NCI-H1105 treated with DMSO at 0.1 percent for 48 hours (cell line): Measurements from ENCODE around the gene FAHD1.

ENCODE experiments used
- DNase-seq: peaks from one replicate; lab custom pipeline; 2025; lab: John Stamatoyannopoulos, UW

Gene FAHD1

GRCh38 chr16:1817276-1817589 lies 9.8 kb upstream of the FAHD1 start:
- DNase-seq = no peak

DNA sequence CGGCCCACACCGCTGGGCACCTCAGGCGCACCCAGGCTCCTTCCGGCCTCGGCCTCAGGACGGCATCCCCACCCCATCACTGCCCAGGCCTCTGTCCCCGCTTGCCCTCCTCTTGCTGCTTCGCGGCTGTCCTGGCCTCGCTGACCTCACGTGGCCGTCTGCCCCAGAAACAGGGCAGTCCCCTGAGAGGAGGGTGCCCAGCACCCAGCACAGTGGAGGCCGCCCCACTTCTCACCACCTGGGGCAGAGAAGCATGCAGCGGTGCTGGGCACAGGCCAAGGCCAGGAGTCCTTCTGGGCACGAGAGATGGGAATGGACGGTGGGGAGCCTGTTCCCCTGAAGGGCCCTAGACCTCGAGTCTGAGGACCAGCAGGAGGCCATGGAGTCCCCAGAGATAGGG lies 9.3 kb upstream of the FAHD1 start:
- no peak for DNase-seq

- no peak for DNase-seq
Measured at GRCh38 chr16:1818204-1818872, 8.7 kb upstream of the FAHD1 start.

- no peak for DNase-seq
Measured at GRCh38 chr16:1818873-1819525, 8.0 kb upstream of the FAHD1 start.

DNA sequence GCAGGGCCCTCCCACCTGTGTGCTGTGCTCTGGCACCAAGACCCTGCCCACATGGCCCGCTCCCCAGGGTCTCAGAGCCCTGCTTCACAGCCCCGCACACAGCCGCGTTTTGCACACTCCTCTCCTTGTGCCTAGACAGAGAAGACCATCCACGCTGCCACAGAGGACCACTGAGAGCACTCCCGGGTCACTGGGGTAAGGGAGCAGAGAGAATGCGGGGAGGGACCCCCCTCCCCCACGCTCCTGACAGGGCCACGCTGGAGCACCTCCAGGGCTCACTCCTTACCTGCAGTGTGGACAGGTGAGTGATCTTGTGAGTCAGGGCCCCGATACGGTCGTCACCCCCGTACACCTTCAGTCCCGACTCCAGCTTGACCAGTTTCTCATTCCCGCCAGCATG lies 7.4 kb upstream of the FAHD1 start:
- no peak for DNase-seq

GRCh38 chr16:1820096-1820945 lies 6.7 kb upstream of the FAHD1 start:
- no peak for DNase-seq

DNA sequence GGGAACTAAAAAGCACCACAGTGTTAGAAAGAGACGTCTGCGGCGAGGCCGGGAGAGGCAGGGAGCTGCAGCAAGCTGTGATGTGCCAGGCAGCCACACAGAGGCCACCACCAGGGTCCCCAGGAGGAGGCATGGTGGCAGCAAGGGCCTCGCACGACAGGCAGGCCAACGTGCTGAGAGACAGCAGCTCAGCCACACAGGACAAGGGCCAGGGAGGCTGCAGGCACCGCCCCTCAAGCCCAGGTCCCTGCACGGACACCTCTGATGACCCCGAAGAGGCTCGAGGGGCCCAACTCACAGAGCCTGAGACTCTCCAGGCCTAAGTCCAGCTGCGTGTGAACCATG lies 6.1 kb upstream of the FAHD1 start:
- no peak for DNase-seq

DNA sequence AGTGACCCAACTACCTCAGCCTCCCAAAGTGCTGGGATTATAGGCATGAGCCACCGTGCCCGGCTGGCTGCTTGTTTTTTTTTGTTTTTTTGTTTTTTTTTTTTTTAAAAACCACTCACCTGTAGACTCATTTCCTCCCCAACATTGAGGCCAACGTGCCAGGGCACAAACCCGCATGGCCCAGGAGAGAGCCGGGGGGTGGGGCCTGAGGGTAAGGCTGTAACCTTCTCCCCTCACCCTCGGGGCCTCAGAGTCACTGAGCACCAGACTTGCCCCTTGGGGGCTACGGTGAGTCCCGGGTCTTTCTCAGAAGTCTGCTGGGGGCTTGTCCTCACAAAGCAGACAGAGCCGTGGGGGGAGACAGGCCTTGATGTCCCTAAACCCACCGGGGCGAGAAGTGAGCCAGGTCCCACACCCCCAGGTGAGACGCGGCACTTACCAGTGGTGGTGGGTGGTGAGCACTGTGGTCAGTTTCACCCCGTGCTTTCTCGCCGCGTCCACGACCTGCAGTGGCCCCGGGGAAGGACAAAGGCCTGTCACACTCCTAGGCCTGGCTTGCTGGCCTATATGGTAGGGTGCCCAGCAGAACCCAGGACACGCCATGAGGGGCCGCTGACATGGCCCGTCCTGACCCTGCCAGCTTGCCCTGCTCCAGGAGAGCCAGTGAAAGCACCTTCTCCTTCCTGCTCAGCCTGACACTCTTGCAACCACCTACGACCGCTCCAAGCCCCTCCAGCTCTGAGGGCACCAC lies 5.0 kb upstream of the FAHD1 start:
- DNase-seq = no peak

- DNase-seq = no peak
Measured at GRCh38 chr16:1822801-1823200, 4.2 kb upstream of the FAHD1 start.

DNA sequence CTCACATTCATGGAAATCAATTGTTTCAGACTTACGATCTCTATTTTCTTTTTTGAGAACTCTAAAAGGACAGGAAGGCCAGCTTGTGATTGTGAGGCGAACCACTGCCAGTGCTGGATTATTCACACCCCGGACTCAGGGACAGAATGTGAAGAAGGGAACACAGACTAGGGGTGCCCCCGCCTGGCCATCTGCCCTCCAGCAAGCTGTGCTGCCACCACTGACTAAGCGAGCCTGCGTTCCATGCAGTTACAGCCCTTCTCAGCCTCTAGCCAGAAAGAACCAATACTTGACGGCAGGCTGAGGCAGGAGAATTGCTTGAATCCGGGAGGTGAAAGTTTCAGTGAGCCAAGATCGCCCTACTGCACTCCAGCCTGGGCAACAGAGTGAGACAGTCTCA lies 3.2 kb upstream of the FAHD1 start:
- DNase-seq = no peak

DNA sequence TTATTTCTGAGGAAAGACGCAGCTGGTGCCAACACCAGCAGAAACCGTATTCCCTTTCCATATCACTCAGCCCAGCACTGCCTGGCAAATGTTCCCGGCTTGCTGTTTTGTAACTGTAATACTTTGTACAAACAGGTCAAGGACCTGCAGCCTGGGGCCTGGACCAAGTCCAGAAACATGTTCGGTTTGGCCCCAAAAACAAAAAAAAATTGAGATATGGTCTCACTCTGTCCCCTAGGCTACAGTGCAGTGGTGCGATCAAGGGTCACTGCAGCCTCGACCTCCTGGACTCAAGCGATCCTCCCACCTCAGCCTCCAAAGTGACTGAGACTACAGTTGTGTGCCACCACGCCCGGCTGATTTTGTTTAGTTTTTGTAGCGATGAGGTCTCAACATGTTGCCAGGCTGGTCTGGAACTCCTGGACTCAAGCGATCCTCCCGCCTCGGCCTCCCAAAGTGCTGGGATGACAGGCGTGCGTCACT lies 1.6 kb upstream of the FAHD1 start:
- DNase-seq = no peak

DNA sequence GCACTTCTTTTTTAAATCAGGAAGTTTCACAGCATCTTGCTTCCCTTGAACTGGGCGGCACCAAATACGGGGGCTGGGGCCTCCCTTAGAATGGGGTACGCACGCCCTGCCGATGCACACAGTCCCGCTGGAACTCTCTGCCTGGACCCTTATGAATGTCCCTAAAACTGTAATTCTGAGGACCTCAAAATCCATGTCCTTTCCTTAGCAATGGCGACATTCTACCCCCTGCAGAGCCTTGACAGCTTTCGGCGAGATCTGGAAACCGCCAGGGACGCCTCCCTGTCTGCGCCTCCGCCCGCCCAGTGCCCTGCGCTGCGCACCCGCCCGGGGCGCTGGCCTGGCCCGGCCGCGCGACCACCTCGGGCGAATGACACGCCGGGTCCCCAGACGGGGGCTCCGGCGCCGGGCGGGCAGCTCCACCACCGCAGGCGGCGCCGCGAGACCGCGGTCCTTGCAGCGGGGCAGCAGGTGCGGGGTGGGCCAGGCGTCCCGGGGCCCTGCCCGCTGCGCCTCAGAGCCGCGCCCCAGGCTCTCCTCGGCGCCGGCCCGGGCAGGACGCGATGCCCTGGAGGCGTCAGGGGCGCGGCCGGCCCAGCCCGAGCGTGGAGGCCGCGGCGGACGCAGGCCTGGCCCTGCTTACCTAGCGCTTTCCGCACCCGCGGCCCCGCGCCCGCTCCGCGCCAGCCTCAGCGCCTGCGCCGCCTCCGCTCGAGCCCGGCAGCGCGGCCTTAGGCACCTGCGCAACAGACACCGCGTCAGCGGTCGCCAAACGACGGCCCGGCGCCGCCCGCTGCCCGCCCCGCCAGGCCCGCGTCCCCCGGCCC lies 929 bp upstream of the FAHD1 start:
- no peak for DNase-seq

- no peak for DNase-seq
Measured at GRCh38 chr16:1828645-1829410, 1.8 kb downstream of the FAHD1 start.

DNA sequence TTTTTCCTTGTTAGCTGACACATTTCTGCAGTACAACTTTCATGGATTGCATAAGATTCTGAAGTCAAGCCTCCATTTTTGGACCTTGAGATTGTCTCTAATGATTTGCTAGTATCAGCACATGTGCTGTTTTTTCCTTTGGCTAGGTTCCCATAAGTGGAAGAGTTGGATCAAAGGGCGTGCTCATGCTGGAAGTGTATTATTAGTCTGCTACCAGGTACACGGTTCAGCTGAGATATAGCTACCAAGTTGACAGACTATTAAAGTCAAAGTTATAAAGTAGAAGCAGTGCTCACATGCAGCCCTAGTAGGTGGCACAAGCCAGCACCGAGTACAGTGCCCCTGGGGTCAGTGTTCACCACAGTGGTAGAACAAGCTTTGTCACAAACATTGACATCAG lies 3.2 kb downstream of the FAHD1 start:
- DNase-seq = no peak

- DNase-seq = no peak
Measured at GRCh38 chr16:1831186-1832075, 4.4 kb downstream of the FAHD1 start.

DNA sequence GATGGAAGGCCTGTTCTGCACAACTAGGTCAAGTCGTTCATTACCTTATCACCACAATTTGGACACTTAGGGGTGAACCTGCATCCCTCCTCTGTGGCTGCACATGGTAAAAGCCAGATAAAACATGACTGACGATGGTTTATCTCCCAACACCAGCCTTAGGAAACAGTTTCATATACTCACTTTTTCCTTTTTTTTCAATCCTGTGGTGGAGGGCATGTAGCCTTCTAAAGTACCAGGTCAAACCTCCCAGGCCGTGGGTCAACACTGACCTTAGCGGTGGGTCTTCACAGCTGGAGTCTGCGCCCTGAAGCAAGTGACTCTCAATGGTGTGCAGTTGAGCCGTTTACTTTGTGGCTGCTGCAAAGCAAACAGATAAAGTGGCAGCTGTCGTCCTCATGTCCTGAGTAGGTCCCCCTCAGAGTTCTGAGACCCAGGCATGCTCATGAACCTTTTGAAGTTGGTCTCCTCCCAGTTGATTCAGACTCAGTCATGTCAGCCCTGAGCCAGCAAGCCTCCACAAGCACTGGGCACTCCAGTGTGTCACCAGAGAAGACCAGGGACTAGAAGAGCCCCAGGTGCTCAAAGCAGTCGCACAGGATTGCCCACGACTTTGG lies 5.9 kb downstream of the FAHD1 start:
- no peak for DNase-seq

- no peak for DNase-seq
Measured at GRCh38 chr16:1834096-1834495, 7.1 kb downstream of the FAHD1 start.

DNA sequence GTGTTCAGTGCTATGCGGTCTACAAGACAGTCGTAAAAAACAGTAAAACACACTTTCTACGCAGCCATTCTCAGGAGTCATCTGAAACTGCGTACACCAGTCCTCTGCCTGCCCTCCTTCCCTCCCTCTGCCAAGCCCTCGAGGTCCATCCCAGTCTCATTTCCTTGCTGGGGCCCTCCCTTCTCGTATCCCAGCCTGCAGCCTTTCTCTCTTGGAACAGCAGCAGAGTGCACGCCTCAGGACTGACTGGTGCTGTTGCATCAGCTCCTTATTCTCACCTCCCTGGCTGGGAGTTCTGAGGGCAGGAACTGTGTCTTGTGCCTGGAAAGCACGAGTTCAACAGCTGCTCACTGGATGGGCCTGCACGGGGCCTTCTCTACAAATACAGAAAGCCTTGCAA lies 12.5 kb downstream of the FAHD1 start:
- DNase-seq = no peak

DNA sequence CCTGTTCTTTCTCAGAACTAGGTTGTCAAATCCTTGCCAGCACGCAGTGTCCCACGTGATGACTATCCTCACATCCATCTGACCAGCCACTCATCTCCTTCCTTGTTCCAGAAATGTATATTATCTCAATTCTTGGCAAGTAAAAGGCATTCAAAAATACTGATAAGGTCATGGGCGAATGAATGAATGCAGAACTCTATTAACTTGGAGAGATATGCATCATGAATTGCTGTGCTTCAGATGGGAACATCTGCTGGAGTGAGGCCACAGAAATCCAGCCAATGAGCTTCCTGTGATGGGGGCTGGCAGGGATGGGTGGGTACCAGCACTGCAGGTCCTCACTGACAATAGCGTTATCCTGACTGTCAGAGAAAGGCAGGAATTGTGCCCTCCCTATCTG lies 19.0 kb downstream of the FAHD1 start:
- DNase-seq = no peak
